ENCODE measurements around the gene FBXO8.
"Not testable (repeated sequence)": the region's sequence is repeated elsewhere in the genome, so short reads cannot be mapped to it uniquely, and the experiment has no call there.

Gene FBXO8

GRCh38 chr4:174283507-174284471, at the start of gene FBXO8, which contains the start of gene CEP44:
TSS of gene FBXO8 (minus strand) at chr4:174283667. CDS start at chr4:174263092, 20,575 bp downstream.
TSS of gene CEP44 (plus strand) at chr4:174283911. CDS start at chr4:174299122, 15,211 bp downstream.
- DNase-seq (ENCODE audit: low spot score) = peak; percentile 91

- DNase-seq (ENCODE audit: low spot score) = no peak
Measured at GRCh38 chr4:174332741-174333493, 49.5 kb upstream of the FBXO8 start.

GRCh38 chr4:174324725-174325124, 41.3 kb upstream of the FBXO8 start:
- no peak for DNase-seq (ENCODE audit: low spot score)

GRCh38 chr4:174324236-174324635, 40.8 kb upstream of the FBXO8 start:
- DNase-seq (ENCODE audit: low spot score) = no peak

GRCh38 chr4:174320494-174321199, 37.2 kb upstream of the FBXO8 start:
- no peak for DNase-seq (ENCODE audit: low spot score)

GRCh38 chr4:174318829-174319764, 35.6 kb upstream of the FBXO8 start:
- DNase-seq (ENCODE audit: low spot score) = peak; percentile 43

- DNase-seq (ENCODE audit: low spot score) = no peak
Measured at GRCh38 chr4:174317531-174317930, 34.1 kb upstream of the FBXO8 start.

- DNase-seq (ENCODE audit: low spot score) = no peak
Measured at GRCh38 chr4:174316954-174317353, 33.5 kb upstream of the FBXO8 start.

GRCh38 chr4:174316546-174316945, 33.1 kb upstream of the FBXO8 start:
- DNase-seq (ENCODE audit: low spot score) = no peak

- DNase-seq (ENCODE audit: low spot score) = no peak
Measured at GRCh38 chr4:174314770-174315169, 31.3 kb upstream of the FBXO8 start.

- no peak for DNase-seq (ENCODE audit: low spot score)
Measured at GRCh38 chr4:174314274-174314673, 30.8 kb upstream of the FBXO8 start.

GRCh38 chr4:174312993-174313392, 29.5 kb upstream of the FBXO8 start:
- DNase-seq (ENCODE audit: low spot score) = no peak

GRCh38 chr4:174307694-174308093, 24.2 kb upstream of the FBXO8 start:
- no peak for DNase-seq (ENCODE audit: low spot score)

GRCh38 chr4:174305961-174306360, 22.5 kb upstream of the FBXO8 start:
- DNase-seq (ENCODE audit: low spot score) = no peak

GRCh38 chr4:174304664-174305063, 21.2 kb upstream of the FBXO8 start:
- DNase-seq (ENCODE audit: low spot score) = no peak

- DNase-seq (ENCODE audit: low spot score) = no peak
Measured at GRCh38 chr4:174303687-174304086, 20.2 kb upstream of the FBXO8 start.

- not testable (repeated sequence) for DNase-seq (ENCODE audit: low spot score)
Measured at GRCh38 chr4:174295142-174295541, 11.7 kb upstream of the FBXO8 start.

GRCh38 chr4:174294641-174295040, 11.2 kb upstream of the FBXO8 start:
- not testable (repeated sequence) for DNase-seq (ENCODE audit: low spot score)

GRCh38 chr4:174292473-174292872, 9.0 kb upstream of the FBXO8 start:
- no peak for DNase-seq (ENCODE audit: low spot score)

GRCh38 chr4:174286870-174287269, 3.4 kb upstream of the FBXO8 start:
- peak; percentile 17 for DNase-seq (ENCODE audit: low spot score)

GRCh38 chr4:174284487-174284886, 1.0 kb upstream of the FBXO8 start:
- no peak for DNase-seq (ENCODE audit: low spot score)

All from cerebellar cortex (tissue), 1 donor.